Midbrain (tissue), 1 donor: Measurements from ENCODE around the gene RAD23B.

Experiments used
- DNase-seq: peaks from one replicate; lab custom pipeline; 2025; lab: John Stamatoyannopoulos, UW

Gene RAD23B

GRCh38 chr9:107335331-107335730 lies 52.3 kb downstream of the RAD23B start:
- no peak for DNase-seq

DNA sequence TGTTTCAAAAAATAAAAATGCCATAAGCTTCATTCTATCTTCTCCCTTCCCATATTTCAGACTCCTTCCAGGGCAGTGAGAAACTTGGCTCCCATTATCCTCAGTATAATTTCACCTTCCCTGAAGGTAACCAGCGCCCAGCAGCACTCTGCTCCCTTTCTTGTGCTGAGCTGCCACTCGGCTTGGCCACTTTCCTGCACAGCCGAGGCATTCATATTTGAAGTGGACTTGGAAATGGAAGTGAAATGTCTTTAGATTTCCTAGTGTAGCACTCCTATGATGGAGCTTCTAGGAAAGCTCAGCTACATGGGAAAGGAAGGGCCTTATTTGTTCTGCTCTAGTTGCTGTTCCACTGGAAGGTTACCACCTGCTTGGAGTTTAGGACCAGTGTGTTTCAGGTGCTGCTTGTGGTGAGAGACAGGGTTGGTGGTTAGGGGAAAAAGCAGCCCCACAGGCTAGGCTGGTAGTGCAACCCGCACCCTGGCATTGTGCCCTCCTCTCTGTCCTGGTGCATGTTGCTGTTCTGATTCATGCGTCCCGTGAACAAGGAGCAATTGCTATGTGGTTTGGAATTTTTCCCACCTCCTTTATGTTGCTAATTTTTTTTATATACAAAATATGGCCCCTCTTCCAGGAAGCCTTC lies 53.8 kb downstream of the RAD23B start:
- DNase-seq, result no peak

DNA sequence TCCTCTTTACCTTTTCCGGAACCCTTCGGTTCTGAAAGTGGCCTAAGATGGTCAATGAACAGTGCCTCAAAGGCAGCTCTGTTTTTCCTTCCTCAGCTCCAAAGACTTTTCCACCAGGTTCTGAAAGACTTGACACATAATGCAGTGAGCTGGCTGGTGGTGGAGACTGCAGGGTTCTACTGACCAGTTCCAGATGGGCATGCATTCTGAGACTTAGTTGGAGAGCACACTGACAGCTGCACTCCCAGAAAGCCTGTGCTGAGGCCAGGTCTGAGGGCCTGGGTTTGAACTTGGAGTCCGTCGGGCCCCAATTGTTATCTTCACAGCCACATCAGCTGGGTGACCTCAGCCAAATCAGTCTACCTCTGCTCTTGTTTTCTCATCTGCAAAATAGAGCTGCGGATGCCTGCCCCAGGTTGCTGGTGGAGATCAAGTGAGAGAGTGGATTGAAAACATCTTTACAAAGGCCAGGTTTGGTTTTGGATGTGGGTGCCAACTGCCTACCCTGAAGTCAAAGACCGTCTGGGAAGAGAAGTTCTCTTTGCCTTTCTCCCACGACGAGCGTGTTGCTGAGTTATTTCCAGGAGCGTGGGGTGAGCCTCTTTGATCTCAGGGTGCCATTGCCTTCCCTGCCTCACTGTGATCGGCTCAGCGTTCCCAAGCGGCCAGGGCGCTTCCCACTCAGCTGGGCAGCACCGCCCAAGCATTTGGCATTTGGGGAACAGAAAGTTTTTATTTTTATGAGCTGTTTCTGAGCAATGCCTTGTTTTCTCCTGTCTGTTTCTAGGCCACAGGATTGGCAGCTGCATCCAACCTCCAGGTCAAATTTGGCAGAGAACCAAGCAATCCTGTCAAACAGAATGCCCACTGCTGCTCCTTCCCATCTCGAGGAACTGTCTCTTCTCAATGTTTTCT lies 54.9 kb downstream of the RAD23B start:
- peak; percentile 30 for DNase-seq

DNA sequence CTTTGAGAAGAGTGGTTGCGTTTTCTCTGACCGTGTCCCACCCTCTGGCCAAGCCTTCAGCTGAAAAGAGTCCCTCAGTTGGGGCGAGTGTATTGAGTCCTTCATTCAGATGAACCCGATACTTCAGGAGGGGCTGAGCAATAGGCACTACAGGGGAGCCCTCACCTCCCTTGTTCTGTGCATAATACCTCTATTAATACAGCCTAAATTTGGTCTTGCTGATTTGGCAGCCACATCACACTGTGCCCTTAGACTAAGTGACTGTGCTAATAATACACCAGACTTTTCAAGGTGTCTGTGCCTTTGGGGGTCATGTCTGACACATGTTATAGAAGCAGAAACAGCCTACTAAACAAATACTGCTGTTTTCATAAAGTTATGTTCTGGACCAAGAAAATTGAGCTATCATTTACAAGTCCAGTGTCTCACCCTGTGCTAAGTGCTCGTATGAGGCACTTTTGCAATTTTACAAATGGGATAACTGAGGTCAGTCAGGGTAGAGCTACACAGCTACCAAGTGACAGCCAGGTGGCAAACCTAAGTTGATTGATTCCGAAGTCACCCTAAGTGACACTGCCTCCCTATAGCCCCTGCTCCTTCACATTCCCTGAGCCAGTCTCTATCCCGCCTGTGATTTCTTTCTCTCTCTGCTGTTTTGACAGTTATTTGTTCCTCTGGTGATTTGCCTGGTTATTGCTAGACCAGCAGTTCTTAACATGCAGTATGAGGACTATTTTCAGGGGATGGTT lies 56.0 kb downstream of the RAD23B start:
- no peak for DNase-seq

GRCh38 chr9:107340920-107341632 lies 58.0 kb downstream of the RAD23B start:
- peak; percentile 69 for DNase-seq

DNA sequence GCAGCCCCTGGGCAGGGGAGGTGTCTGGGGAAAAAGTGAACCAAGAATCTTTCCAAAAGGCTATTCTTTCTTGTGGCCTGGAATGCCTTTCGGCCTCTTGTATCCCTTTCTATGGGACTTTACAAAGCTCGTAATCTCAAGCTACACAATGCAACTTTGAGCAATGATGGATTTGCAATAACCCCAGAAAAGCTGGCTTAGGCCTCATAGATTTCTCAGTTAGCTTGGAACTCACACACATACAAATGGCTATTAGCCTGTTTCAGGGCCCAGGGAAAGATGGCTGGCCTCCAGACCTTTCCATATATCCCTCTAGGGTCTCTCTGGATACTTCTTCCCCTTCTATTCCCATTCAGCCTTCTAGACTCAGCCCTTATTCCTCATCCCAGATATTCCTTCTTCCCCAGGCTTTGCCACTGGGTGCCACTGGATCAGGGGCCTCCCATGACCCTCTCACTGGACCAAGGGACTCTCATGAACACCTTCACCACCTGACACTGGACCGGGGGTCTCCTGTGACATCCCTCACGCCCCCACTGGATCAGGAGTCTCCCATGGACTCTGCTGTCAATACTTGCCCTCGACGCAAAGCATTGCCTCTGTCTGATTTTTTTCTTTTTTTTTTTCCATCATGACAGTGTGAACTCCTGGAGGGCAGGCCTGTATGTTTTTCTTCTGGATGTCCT lies 59.5 kb downstream of the RAD23B start:
- DNase-seq, result no peak

DNA sequence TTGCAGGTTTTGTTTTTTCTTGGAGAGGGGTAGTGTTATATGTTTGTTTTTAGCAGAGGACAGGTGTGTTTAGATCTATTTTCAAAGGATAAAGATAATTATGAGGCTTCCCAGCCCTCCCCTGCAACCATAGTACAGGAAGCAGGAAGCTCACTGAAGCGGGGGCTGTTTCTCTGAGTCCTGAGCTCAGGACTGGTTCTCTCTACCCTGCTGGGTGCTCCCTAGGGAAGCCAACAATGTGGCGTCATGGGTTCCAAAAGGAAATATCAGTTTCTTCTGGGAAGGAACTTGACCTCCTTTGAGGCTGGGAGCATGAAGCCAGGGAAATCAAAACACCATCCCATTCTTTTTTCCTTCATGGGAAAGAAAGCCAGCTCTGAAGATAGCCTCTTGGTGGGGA lies 62.2 kb downstream of the RAD23B start:
- no peak for DNase-seq

DNA sequence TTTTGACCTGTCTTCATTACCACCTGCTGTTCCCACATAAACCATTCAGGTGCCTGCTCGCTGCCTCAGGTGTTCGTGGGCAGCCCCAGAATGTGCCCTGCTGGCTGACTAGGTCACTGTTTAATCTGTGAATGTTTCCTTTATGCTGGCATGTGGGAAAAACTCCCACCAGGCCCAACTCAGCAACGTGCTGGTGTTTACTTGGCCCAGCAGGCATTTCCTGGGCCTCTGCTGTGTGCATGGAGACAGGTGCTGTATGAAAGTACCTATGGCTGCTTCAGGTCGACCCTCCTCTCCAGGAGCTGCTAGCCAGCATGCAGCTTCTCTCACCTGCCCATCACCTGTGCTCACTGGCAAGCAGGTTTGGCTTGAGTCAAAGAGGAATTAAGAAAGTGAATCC lies 65.8 kb downstream of the RAD23B start:
- no peak for DNase-seq

DNA sequence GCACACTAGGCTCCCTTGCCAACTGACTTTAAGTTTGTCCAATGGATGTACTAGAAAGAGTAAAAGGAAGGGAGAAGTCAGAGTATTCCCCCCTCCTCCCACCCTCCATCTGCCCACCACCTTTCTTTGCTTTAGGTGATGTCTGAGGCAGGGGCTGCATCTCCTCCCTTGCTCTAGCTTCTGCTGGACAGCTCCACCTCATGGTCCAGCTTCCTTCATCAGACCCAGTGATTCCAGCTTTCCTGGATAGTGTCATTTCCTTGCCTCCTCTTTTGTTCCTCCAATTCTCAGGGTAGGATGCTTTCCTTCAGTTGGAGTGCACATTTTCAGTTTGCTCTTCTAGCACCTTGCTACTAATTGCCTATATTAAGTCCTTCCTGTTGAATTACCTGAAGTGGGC lies 67.4 kb downstream of the RAD23B start:
- no peak for DNase-seq

DNA sequence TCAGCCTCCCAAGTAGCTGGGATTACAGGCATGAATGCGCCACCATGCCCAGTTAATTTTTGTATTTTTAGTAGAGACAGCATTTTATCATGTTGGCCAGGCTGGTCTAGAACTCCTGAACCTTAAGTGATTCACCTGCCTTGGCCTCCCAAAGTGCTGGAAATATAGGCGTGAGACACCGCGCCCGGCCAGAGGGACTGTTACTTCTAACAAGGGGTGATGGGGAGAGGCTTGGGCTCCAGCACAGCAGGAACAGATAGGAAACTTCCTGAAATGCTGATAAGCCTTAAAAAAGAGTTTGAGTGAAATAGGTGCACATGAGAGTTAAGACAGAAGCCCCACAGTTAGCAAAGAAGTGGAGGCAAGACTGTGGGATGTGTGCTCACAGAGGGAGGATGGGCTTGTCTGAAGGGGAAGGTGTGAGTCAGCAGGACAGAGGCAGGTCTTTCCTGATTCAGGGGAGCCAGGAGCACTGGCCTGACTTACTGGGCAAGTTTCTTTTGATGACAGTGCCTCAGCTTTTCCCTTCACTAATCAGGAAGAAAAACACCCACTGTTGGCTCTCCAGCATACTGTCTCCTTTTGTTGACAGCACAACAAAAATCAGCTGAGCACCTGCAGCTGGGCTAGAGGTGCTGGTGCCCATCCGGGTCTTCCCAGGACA lies 68.4 kb downstream of the RAD23B start:
- no peak for DNase-seq

DNA sequence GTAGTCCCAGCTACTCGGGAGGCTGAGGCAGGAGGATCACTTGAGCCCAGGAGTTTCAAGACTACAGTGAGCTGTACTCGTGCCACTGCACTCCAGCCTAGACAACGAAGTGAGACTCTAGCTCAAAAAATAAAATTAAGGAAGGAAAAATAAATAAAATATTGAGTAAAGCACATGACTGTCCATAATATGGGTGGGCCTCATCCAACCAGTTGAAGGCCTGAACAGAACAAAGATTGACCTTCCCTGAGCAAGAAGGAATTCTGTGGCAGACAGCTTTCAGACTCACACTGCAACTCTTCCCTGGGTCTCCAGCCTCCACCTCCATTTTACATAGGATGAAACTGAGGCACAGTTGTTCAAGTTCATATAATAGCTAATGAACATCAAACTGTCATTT lies 72.3 kb downstream of the RAD23B start:
- DNase-seq, result no peak

GRCh38 chr9:107358986-107359385 lies 75.9 kb downstream of the RAD23B start:
- no peak for DNase-seq

DNA sequence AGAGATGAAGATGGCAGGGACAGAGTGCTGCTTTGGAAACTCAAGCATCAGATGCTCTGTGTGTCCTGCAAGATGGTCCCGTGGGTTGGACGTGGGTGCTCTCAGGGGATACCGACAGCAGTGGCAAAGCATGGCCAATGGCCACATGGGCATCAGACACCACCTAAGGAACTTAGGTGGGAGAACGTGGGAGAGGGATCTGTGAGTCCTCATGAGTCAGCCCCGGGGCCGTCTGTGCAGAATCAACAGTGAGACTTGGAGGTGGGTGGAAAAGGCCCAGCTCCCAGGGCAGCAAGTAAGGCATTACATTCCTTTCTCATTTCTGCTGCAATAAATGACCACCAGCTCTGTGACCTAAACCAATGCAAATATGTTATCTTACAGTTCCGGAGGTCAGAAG lies 77.0 kb downstream of the RAD23B start:
- no peak for DNase-seq

- no peak for DNase-seq
Measured at GRCh38 chr9:107361816-107362215, 78.7 kb downstream of the RAD23B start.

GRCh38 chr9:107363516-107364152 lies 80.6 kb downstream of the RAD23B start:
- DNase-seq, result no peak

DNA sequence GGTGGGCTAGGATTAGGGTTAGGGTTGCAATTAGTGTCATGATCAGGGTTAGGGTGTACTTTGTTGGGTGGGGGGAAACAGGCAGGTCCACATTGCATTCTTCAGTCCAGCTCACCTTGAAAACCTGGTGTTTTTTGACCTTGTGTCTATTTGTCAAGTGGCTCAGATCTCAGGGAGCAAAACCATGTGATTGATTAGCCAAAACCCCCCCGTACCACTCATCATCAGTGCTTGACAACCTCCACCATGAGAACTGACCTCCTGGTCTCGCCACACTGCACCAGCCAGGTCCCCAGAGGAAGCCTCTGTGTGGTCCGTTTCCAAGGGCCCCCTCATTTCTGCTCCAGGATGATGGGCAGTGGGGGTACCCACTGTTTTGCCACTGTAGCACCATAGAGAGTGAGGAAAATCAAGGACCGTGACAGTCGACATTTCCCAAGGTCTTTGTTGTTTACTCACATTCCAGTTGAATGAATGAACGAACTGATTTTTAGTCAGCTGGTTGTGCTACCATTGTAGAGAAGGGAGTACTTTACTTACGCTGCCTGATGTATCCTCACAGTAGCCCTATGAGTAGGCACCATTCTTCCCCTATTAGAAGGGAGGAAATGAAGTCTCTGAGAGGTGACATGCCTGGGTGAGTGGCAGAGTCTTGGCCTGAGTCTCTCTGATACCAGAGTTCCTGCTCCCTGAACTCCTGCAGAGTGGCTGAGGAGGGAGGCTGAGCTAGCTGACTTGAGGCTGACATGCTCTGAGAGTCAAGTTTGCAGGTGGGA lies 84.8 kb downstream of the RAD23B start:
- no peak for DNase-seq

- DNase-seq, result no peak
Measured at GRCh38 chr9:107368696-107369095, 85.6 kb downstream of the RAD23B start.

GRCh38 chr9:107373809-107374208 lies 90.7 kb downstream of the RAD23B start:
- DNase-seq, result no peak

- no peak for DNase-seq
Measured at GRCh38 chr9:107375001-107375400, 91.9 kb downstream of the RAD23B start.
